Naive thymus-derived CD8-positive, alpha-beta T cell (primary cell): ENCODE measurements around the gene ISOC1. TPM values are rescaled to one million over a fixed set of nuclear protein-coding genes. Genes with fewer than 3 reads are reported as not detected.
A peak's percentile ranks its signal among the peaks of the same experiment; 100 is the strongest.

Source experiments
- ATAC-seq, 2 donors: fragments of 150-1000 bp; cut with Tn5 transposase in 1 of 2; sonication (Bioruptor Pico), chemical (Tn5 transposase) in 1 of 2; 1 replicate in 1 of 2; 2 replicates in 1 of 2; pipeline ENCODE4 v1.10.0; 2021; ENCODE audit warnings: mild to moderate bottlenecking in 2 of 2, moderate library complexity in 2 of 2
- POLR2A ChIA-PET: fragments of 350-600 bp; sonication (Branson Sonifier 250); formaldehyde crosslinking; loops from one replicate; lab custom pipeline; 2021; ENCODE audit warnings: antibody characterized with exemption; lab: Charles Lee
- DNase-seq, 10 donors: peaks; one replicate each; pipeline versions ENCODE4 v3.0.0 to v3.0.0-alpha.2; 2020 to 2022
- H3K27ac Mint-ChIP-seq, 10 donors: one replicate each; pipeline ENCODE4 v1.8.0; 2020 to 2022; ENCODE audit warnings: mild to moderate bottlenecking in 10 of 10, mixed read lengths in 10 of 10, moderate library complexity in 4 of 10, inconsistent platforms in 1 of 10
- H3K27me3 Mint-ChIP-seq, 5 donors: one replicate each; pipeline ENCODE4 v1.8.0; 2021 to 2022; ENCODE audit warnings: mixed read lengths in 5 of 5
- H3K36me3 Mint-ChIP-seq, 3 donors: one replicate each; pipeline ENCODE4 v1.8.0; 2020 to 2022; ENCODE audit warnings: mixed read lengths in 3 of 3, mild to moderate bottlenecking in 2 of 3, inconsistent platforms in 1 of 3
- H3K4me1 Mint-ChIP-seq, 4 donors: one replicate each; pipeline ENCODE4 v1.8.0; 2021 to 2022; ENCODE audit warnings: mixed read lengths in 4 of 4
- H3K4me3 Mint-ChIP-seq, 10 donors: one replicate each; pipeline ENCODE4 v1.8.0; 2020 to 2022; ENCODE audit warnings: mild to moderate bottlenecking in 10 of 10, mixed read lengths in 10 of 10, moderate library complexity in 6 of 10, inconsistent platforms in 1 of 10
- H3K9me3 Mint-ChIP-seq, 9 donors: one replicate each; pipeline ENCODE4 v1.8.0; 2020 to 2022; ENCODE audit warnings: mixed read lengths in 9 of 9, mild to moderate bottlenecking in 3 of 9, inconsistent platforms in 1 of 9, moderate library complexity in 1 of 9
- polyA plus RNA-seq, 3 donors: library from polyadenylated mRNA; unstranded; fragments of 300-500 nt; fragmentation: Illumina TruSeq; gene quantifications; one replicate each; pipeline ENCODE4 v1.2.3, GENCODE V29; 2021
- total RNA-seq, 8 experiments: library from RNA in 2 of 8; stranded (reverse) in 2 of 8; gene quantifications; one replicate each; pipeline ENCODE4 v1.2.3 and lab custom pipeline; 2021 to 2026

Gene ISOC1
- total and polyA plus RNA-seq, 5 experiments from 2014 or later = 11.8 to 34.6 (median 26.0) TPM

GRCh38 chr5:129073111-129073510, 21.4 kb upstream of the ISOC1 start:
- Mint-ChIP-seq H3K27ac (no peak overlapping the region), H3K4me3 (no peak overlapping the region), H3K9me3 (no peaks in the 10 kb centered on the region), H3K36me3 (no peaks in the 10 kb centered on the region), H3K27me3 (peaks cover 2 to 25% (median 7%) of the 10 kb centered on the region in 5 donors), H3K4me1 (no peaks in the 10 kb centered on the region)
- ATAC-seq (no peak), DNase-seq (no peak)
- POLR2A ChIA-PET = no interaction called here

DNA sequence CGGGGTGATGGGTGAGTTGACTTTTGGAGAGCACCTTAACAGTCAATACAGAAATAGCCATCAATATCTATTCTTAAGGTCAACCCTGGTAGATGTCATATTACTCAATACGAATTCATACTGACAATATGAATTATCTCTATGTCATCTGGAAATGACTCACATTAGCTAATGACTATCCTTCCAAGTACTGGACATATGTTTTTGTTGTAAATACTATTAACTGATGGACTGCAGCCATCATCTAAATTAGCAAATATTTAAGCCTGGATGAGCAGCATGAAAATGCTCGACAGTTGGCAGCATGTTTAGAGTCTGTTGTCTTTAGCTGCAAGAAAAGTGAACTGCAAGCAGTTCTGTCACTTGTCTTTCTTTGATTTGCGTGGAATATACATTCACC, 19.6 kb upstream of the ISOC1 start:
- no peak overlapping the region for H3K27ac Mint-ChIP-seq
- no peaks in the 10 kb centered on the region for H3K36me3 Mint-ChIP-seq
- peaks cover 2 to 25% (median 7%) of the 10 kb centered on the region in 5 donors for H3K27me3 Mint-ChIP-seq
- DNase-seq (no peak), ATAC-seq (no peak)
- no peak overlapping the region for H3K4me3 Mint-ChIP-seq
- no peaks in the 10 kb centered on the region for H3K9me3 Mint-ChIP-seq
- POLR2A ChIA-PET = no interaction called here
- no peaks in the 10 kb centered on the region for H3K4me1 Mint-ChIP-seq

DNA sequence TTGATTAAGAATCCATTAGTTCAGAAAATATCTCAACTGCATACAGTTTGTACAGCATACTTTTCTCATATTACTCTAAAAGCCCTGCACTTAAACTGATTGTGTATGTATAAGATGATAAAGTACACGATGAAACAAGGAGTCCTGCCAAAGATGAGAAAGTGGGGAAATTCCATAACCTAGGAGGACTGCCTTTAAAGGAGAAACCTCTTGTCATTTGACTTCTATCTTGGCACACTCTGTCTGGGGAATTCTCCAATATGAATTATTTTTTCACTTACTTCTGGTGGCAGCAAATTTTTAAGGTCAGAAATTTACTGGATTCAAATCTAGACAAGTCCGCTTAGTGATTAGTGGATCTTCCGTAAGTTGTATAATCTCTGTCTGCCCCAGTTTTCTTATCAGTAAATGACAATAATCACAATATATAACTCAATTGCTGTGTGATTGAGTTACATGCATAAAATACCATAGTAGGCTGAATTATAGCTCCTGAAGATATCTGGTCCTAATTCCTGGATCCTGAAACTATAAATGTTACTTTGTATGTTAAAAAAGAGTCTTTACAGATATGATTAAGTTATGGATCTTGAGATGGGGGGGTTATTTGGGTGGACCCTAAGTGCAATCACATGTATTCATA, 17.0 kb upstream of the ISOC1 start:
- peaks cover 2 to 34% (median 7%) of the 10 kb centered on the region in 5 donors for H3K27me3 Mint-ChIP-seq
- H3K4me3 Mint-ChIP-seq = no peak overlapping the region
- POLR2A ChIA-PET = no interaction called here
- no peak for DNase-seq
- no peaks in the 10 kb centered on the region for H3K9me3 Mint-ChIP-seq
- no peak for ATAC-seq
- H3K27ac Mint-ChIP-seq = no peak overlapping the region
- no peaks in the 10 kb centered on the region for H3K36me3 Mint-ChIP-seq
- no peaks in the 10 kb centered on the region for H3K4me1 Mint-ChIP-seq

DNA sequence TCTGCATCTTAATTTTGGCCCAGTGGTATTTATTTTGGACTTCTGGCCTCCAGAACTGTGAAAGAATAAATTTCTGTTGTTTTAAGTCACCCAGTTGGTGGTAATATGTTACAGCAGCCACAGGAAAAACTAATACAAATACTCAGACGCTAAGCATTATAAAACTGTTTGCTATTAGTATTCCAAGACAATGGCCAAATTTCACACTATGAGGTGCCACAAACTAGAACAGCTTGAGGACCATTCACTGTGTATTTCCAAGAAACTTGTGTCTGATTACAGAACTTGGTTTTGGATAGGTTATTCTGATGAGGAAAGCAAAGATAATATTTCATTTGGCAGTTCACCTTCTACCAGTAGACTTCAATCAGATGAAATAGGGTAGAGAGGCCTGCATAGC, 16.3 kb upstream of the ISOC1 start:
- POLR2A ChIA-PET = no interaction called here
- ATAC-seq = no peak
- Mint-ChIP-seq H3K4me3 (no peak overlapping the region), H3K36me3 (no peaks in the 10 kb centered on the region), H3K27ac (no peak overlapping the region), H3K4me1 (no peaks in the 10 kb centered on the region), H3K27me3 (peaks cover 2 to 35% (median 6%) of the 10 kb centered on the region in 5 donors), H3K9me3 (no peaks in the 10 kb centered on the region)
- no peak for DNase-seq

DNA sequence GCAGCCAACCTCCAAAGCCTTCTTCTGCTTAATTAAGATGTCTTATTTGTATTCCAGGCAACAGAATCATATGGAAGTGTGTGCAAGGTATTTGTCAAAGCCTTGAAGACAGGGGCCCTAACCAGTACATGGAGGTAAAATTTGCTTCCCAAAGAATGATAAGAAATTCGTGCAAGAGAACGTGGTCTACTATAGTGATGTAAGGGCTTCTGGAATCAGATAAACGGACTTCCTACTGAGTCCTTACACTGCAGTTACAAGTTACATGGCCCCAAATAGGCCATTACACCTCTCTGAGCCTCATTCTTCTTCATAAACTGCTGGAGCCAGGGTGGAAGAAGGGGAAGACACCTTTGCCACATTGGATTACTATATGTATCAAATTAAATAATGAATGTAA, 15.9 kb upstream of the ISOC1 start:
- peaks cover 2 to 35% (median 8%) of the 10 kb centered on the region in 5 donors for H3K27me3 Mint-ChIP-seq
- DNase-seq = no peak
- H3K4me1 Mint-ChIP-seq = no peaks in the 10 kb centered on the region
- H3K36me3 Mint-ChIP-seq = no peaks in the 10 kb centered on the region
- H3K4me3 Mint-ChIP-seq = no peak overlapping the region
- no peak for ATAC-seq
- no peaks in the 10 kb centered on the region for H3K9me3 Mint-ChIP-seq
- no peak overlapping the region for H3K27ac Mint-ChIP-seq
- POLR2A ChIA-PET = no interaction called here

DNA sequence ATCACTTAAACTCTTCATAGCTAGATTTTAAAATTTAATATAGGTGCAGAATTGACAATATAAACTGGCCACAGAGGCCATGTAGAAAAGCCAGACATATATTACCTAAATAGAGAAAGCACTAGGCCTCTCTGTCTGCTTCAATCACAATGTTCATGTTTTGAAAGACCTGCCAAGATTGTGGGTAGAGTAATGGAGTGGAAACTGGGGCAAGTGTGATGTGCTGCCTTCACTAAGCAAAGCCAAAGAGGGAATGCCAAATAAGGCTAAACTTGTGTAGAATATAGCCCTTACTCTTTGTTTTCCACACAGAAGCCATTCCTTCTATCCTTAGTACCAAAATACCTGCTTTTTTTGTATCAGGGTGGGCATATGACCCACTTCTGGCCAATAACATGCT, 15.1 kb upstream of the ISOC1 start:
- no peak for DNase-seq
- H3K27me3 Mint-ChIP-seq = peaks cover 2 to 28% (median 7%) of the 10 kb centered on the region in 5 donors
- no peak overlapping the region for H3K27ac Mint-ChIP-seq
- H3K36me3 Mint-ChIP-seq = no peaks in the 10 kb centered on the region
- POLR2A ChIA-PET = no interaction called here
- no peaks in the 10 kb centered on the region for H3K9me3 Mint-ChIP-seq
- no peak overlapping the region for H3K4me3 Mint-ChIP-seq
- ATAC-seq = no peak
- no peaks in the 10 kb centered on the region for H3K4me1 Mint-ChIP-seq

DNA sequence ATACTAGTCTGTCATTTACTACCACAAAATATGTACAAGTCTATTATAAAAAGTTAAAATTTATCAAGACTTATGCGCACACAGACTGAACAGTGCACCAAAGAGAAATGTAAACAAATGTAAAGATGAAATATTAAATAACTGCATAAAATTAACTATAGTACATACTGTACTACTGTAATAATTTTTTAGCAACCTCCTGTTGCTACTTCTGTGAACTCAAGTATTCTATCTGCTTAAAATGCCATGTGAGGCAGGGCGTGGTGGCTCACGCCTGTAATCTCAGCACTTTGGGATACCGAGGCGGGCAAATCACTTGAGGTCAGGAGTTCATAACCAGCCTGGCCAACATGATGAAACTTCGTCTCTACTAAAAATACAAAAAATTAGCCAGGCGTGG, 13.8 kb upstream of the ISOC1 start:
- ATAC-seq (no peak), DNase-seq (no peak)
- Mint-ChIP-seq H3K4me1 (no peaks in the 10 kb centered on the region), H3K9me3 (no peaks in the 10 kb centered on the region), H3K4me3 (no peak overlapping the region), H3K27me3 (peaks cover 5 to 22% (median 5%) of the 10 kb centered on the region in 5 donors), H3K27ac (no peak overlapping the region), H3K36me3 (no peaks in the 10 kb centered on the region)
- POLR2A ChIA-PET = no interaction called here

- ATAC-seq = no peak
- POLR2A ChIA-PET = no interaction called here
- no peak overlapping the region for H3K27ac Mint-ChIP-seq
Observed at GRCh38 chr5:129082225-129083136, 12.1 kb upstream of the ISOC1 start.

GRCh38 chr5:129094924-129095899, 663 bp downstream of the ISOC1 start:
- peaks cover 0 to 18% (median 12%) of the 10 kb centered on the region in 5 donors for H3K27me3 Mint-ChIP-seq
- DNase-seq (peak in 5 of 10 donors; percentile 23 to 68 (median 39)), ATAC-seq (peak; percentile 2 to 6)
- no peaks in the 10 kb centered on the region for H3K9me3 Mint-ChIP-seq
- H3K36me3 Mint-ChIP-seq = no peaks in the 10 kb centered on the region
- peak overlapping the region; percentile 77 to 92 (median 86) for H3K4me3 Mint-ChIP-seq
- POLR2A ChIA-PET = interaction anchor here (0.6 to 0.8 kb wide), 3 partner anchors 18 to 1578 kb away, joined by 3 to 4 read pairs (median 3); partner anchors contain the start of gene PRRC1
- peaks cover 9 to 45% (median 39%) of the 10 kb centered on the region in 4 donors for H3K4me1 Mint-ChIP-seq
- peak overlapping the region in 9 of 10 donors; percentile 61 to 88 (median 78) for H3K27ac Mint-ChIP-seq

More at GRCh38 chr5:129082225-129083136, 12.1 kb upstream of the ISOC1 start:
- H3K9me3 Mint-ChIP-seq = no peaks in the 10 kb centered on the region
- no peaks in the 10 kb centered on the region for H3K4me1 Mint-ChIP-seq
- no peak for DNase-seq
- no peak overlapping the region for H3K4me3 Mint-ChIP-seq
- no peaks in the 10 kb centered on the region for H3K36me3 Mint-ChIP-seq
- H3K27me3 Mint-ChIP-seq = peaks cover 4 to 38% (median 6%) of the 10 kb centered on the region in 5 donors

DNA sequence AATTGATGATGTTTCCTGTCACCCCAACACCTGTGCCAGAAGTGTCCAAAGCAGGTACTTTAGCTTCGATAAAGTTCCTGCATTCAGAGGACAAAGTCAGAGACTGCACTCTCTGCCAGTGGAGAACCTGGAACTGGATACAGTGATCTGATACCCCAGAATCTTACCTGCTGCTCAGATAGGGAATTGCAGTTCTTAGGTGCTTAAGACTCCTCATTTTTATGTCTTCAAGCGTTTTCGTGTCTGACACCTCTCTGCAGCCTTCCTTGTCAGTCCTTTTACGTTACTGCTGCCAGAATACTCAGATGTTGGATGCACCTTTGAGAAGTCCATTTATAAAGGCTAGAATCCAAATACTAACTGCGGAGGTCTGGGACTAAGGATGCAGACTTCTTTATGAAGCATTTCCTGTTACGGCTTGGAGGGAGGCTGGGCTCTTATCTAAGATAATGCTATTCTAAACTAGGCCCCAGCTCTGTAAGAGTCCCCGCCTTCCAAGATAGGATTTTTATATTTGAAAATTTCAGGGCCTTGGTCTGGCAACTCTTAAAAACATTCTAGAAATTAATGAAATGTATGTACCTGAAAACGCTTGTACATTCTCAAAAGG, 1.9 kb downstream of the ISOC1 start:
- H3K4me1 Mint-ChIP-seq = peaks cover 10 to 46% (median 41%) of the 10 kb centered on the region in 4 donors
- H3K27ac Mint-ChIP-seq = peak overlapping the region in 5 of 10 donors; percentile 18 to 73 (median 72)
- H3K9me3 Mint-ChIP-seq = no peaks in the 10 kb centered on the region
- peaks cover 0 to 10% (median 8%) of the 10 kb centered on the region in 5 donors for H3K27me3 Mint-ChIP-seq
- no peaks in the 10 kb centered on the region for H3K36me3 Mint-ChIP-seq
- DNase-seq (peak in 2 of 10 donors; percentile 1 to 7), ATAC-seq (no peak)
- peak overlapping the region; percentile 8 to 86 (median 65) for H3K4me3 Mint-ChIP-seq
- POLR2A ChIA-PET = interaction anchor here (0.6 kb wide), 1 partner anchor 1014 kb away, joined by 3 read pairs; no protein-coding TSS in a partner anchor

DNA sequence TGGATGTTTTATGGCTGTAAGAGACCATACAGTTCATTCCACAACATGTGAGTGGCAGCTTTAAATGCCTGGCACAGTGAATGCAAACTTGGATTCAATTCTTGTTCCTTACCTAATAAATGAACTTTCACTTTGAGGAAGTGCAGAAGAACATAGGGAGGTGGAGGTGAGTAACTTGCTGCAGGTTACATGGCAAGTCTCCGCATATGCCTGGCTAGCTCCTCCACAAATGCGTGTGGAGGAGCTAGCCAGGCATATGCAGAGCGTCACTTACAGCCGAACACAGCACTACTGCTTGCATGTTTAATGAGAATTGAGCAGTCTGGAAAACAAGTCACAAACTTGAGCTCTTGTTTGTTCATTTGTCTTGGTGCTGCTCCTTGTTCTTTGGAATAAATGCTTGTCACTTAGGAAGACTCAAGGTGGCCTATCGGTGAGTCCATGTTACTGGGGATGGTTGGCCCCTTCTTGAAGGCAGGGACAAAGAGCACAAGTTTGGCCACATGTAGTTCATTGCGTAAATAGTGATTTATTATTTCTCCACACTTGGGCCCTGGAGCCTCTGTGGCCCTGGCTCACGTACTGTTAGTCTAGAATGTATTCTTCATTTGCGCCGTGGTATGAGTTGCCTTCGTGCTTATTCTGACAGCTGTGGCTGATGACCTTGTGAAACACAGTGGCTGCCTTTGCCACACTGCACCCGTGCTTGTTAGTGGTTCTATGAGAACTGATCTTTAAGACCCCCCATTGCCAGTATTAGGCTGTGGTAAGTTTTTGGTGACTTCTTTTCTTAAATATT, 3.1 kb downstream of the ISOC1 start:
- no peaks in the 10 kb centered on the region for H3K27me3 Mint-ChIP-seq
- H3K4me3 Mint-ChIP-seq = peak overlapping the region in 2 of 10 donors; percentile 3 to 24
- peak overlapping the region in 1 of 10 donors; percentile 23 for H3K27ac Mint-ChIP-seq
- no peaks in the 10 kb centered on the region for H3K9me3 Mint-ChIP-seq
- peaks cover 15 to 58% (median 49%) of the 10 kb centered on the region in 4 donors for H3K4me1 Mint-ChIP-seq
- POLR2A ChIA-PET = no interaction called here
- DNase-seq (no peak), ATAC-seq (no peak)
- H3K36me3 Mint-ChIP-seq = no peaks in the 10 kb centered on the region
